Ureter (tissue), 1 donor: ENCODE data around the gene VTI1A. TPM values are rescaled to one million over a fixed set of nuclear protein-coding genes. Genes with fewer than 3 reads are reported as not detected.

Source experiments
- DNase-seq: peaks from one replicate; pipeline ENCODE4 v3.0.0-alpha.2; 2020; ENCODE audit warnings: low spot score
- total RNA-seq: library from RNA; stranded (reverse); gene quantifications from one replicate; pipeline ENCODE4 v1.2.4, GENCODE V29; 2023
- donor health status: DM: yes; HTN: yes; CAD: no.

VTI1A gene
- total RNA-seq, 1 donor from 2014 or later: 50.4 TPM

DNA sequence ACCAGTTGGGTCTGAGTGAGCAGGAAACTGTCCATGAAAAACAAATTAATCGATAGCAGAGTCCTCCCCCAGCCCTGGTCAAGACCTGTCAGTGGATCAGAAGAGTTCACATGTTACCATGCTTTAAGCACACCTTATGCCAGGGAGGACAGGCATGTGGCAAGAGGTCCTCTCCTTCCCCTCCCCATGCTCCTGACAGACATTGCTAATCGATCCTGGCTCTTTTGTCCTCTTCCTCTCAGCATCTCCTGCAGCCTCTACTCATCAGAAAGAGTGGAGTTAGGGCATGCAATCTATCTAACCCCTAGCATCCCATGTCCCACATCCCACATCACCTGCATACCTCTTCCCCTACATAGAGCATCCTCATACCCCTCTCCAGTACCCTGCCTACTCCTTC, 385.9 kb downstream of the VTI1A start:
- no peak for DNase-seq

DNA sequence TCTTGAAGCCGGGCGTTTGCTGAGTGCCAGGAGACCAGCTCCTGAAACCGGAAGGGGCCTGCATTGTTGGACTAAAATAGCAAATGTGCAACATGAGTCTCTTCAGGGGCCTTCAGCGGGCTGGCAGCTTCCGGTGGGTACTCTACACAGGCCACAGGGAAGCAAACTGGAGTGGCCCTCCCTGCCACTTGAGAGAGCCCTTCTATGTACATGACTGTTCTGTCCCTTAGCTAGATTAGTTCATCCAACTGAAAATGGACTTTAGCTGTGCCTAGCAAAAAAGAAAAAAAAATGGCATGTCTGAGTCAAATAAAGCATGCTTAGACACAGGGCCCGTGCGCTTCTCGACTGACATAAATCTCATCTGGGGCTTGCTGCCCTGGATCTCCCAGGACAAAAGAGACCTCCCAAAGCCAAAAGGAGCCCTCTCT, 387.8 kb downstream of the VTI1A start:
- DNase-seq: no peak

DNA sequence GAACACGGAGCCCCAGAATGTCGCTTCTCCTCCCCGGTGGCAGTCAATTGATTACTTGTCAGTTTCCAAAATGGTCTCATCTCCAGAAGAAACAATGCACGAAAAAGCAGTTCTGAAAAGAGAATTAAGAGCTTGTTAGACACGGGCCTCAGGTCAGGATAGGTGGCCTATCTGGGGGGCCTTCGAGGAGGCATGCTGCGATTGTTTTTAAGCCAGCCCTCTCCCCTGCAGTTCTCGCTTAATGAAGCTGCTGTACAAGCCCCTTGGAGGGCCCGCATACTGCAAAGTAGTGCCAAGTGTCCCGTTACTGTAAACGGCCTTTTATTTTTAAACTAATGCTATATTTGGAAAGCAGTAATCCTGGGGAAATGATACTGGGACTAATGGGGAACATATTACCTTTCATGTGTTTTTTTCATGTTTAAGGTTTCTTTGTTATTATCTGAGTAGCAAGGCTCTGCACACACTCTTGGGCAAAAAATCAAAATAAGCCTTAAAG, 388.3 kb downstream of the VTI1A start:
- DNase-seq: no peak

DNA sequence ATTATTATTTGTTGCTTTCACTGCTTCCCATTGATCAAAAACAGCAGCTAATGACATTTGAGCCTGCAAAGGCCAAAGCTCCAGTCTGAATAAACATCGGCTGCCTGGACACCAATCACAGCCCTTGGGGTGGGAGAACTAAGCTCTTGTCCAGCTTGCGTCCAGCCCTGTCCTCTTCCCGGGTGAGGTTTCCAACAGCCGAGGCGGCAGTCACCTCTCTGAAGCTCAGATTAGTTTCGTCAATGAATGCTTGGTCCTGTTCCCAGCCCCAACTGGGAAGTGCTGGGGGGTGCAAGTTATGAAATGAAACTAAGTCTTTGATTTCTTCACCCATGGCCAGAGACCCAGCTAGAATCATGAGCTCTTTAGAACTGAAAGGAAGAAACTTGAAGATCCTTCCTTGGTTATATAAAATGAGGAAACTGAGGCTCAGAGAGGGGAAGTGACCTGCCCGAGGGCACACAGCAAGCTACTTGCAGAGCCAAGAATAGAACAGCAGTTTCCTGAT, 389.0 kb downstream of the VTI1A start:
- peak; percentile 50 for DNase-seq

DNA sequence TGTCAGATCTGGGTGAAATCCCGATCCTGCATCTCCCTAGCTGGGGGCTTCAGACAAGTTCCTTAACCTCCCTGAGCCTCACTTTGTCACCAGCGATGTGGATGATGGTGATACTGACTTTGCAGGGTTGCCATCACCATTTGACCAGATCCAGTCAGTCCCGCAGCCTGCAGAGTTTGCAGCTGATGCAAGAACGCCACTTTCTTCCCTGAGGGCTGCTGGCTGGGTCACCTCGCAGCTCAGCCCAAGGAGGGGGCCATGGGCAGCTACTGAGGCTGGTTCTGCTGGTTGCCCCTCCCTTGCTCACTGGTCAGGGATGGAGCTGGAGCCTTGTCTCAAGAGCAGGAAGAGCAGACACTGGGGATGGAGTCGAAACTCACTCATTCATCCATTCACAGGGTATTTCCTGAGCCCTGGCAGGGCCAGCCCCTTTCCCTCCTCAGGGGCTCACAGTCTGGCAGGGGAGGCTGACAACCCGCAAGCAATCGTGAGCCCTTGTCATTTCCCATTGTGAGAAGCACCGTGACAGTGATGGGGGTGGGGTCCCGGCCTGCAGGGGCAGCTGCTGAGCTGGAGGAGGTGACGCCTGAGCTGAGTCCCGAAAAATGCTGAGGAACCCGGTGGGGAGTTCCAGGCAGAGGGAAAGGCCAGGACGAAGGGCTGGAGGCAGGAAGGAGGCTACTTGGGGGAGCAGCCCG, 391.9 kb downstream of the VTI1A start:
- DNase-seq: no peak

DNA sequence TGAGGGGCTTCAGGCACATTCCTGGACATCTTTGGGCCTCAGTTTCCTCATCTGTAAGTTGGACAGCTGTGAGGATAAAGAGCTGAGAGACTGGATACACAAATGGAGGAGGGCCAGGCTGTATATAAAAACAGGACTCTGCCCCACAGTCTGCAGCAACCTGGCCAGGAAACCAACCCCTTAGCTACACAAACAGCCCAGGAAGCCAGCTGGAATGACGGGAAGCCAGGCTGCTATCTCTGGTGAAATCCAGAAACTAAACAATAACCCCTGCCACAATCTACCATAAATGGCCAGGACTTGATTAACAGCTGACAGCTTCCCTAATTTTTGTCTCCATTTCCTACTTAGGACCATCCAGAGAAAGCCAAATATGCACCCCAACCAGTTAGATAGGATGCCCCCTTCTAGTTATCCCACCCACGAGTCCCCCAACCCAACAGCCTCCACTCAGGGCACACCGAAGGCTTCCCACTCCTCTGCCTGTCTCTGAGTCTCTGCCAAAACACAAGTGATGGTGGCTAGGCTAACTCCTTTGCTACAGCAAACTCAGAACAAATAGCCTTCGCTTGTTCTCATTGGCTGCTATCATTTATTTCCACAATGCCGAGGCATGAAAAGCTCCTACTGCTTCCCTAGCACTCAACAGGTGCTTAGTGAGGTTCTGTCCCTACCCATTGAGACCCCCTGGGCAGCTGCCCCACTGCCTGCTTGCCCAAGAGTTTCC, 393.1 kb downstream of the VTI1A start:
- DNase-seq: no peak

DNA sequence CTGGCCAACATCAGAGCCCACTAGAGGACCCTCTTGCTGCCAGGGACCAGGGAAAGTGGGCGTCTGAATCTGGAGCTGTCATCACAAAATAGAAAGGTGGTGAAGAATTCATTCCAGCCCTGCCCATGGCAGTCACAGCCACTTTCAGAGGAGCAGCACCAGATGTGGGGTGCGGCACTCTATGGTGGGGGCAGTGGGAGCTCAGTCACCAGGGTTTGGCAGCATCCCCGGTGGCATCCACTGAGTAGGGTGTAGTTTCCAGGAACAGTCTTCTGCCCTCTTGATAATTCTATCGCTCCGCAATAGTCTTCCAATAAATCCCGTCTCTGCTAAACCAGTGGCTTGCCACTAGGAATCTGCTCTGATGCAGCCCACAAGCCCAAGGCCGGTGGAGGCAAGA, 394.5 kb downstream of the VTI1A start:
- no peak for DNase-seq

DNA sequence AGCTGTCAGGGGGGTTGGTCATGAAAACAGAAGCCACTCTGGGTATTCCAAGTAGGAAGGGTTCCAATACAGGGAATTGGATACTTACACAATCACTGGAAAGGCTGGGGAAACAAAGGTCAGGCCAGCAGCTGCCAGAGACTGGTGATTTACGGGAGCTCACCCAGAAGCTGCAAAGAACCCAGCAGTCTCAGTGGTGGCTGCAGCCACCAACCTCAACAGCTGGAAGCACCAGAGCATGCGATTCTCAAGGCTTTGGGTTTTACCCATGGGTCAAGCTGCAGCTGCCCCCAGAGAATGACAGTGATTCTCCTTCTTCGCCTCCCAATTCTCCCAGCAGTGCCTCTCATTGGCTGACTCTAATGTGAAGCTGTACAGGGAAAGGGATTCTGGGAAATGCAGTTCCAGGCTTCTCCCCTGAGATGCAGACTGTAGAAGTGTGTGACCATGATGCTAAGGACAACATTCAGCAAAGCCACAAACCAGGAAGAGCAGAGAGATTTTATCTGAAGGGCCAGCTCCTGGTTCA, 395.9 kb downstream of the VTI1A start:
- DNase-seq: no peak

DNA sequence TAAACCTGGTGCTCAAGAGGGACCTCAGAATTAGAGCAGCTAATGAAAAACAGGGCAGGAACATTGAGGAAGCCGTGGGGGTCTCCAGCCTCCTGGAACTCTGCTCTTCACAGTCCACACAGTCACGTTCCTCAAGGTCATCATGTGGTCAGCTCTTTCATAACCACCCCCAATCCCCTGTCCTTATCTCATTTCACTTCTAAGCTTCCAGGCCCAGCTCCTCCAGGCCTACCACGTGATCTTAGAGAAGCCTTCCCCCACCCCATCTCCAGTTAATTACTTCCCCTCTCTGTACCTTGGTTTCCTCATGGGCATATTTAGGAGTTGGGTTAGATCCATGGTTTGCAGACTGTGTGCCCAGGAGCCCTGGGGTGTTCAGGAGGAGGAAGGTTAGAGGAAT, 396.6 kb downstream of the VTI1A start:
- DNase-seq: no peak

DNA sequence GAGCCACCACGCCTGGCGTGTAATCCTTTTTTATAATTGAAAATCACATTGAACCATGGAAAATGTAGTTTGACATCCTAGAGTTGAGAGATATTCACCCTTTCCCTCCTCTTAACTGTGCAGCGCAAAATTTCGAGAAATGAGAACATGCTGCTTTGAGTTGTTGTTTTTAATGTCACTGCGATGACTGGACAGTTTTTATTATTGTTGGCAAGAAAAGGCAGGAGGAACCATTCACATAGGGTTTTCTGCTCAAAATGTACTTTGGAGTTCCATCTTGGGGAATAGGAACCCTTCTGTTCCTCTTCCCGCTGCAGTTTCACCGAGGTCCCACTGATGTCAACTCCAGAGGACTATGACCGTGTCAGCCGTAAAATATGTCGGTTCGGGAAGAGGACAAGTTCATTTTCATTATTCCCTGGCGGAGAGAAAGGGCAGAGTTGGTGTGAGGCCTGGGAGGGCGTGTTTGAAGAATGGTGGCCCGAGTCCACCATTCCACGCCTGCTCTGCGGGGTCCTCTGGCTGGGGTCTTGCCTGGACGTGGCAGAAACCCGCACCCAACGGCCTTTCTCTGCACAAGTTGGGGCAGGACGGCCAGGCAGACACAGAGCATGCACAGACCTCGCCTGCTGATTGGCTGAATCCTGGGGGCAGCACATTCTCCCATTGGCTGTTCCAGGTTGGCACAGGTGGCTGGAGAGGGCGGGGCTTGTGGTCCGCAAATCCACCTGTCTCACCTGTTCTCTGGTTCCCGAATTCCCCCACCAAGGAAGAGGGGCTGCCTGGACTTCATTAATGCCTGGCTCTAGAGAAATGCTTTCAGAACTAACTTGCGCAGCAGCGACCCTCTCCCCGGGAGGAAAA, 397.9 kb downstream of the VTI1A start:
- no peak for DNase-seq

DNA sequence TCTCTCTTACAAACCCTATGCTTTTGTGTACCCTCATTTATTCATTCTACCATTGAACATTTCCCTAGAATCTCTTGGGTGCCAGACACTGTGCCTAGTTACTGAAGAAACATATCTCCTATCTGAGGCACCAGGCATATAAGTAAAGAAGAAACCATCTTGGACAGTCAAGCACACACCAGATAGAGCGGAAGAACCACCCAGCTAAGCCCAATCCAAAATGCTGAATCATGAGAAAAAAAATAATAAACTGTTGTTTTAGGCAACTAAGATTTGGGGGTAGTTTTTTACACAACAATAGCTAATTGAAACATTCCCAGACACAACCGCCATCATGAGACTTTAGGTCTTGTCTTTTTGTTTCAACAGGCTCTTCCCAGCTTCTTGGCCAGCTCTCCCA, 400.8 kb downstream of the VTI1A start:
- no peak for DNase-seq

DNA sequence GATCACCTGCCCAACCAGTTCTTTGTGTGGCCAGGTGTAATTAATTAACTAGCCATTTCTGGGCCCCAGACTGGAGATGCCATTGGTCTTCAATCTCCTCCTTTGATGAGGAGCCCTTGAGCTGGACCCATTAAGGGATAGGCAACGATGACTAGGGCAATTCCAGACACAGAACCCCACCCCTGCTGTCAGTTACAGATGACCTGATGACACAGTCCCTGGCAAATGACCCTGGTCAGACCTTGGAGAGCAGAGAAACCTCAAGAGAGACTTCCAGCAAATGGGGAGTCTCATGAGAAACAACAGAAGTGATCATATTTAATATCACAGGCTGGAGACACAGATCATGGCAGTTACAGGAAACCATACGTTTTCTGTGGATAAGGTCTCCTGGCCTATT, 401.2 kb downstream of the VTI1A start:
- DNase-seq: no peak

DNA sequence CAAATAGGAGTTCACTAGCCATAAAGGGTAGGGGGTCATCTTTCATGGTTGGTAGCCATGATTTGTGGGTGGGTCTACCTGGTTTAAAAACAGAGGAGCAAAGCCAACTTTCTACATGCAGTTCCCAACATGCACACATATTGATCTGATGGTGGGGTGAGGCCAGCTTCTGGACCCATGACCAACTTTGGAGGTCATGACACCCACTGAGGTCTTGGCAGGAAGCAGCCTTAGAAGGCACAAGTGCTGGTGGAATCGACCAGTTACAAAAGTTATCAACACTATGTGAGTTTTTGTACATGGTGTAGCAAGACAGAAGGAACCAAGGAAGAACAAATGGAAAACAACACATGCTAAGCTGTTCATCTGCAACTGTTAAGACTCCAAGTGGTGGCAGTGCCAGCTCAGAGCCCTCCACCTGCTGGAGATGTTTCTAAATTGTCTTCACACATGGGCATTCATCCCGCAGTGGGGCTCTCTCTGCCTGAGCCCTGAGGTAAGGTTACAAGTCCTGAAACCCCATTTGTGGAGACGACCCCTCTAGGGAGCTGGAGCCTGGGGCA, 401.9 kb downstream of the VTI1A start:
- no peak for DNase-seq

DNA sequence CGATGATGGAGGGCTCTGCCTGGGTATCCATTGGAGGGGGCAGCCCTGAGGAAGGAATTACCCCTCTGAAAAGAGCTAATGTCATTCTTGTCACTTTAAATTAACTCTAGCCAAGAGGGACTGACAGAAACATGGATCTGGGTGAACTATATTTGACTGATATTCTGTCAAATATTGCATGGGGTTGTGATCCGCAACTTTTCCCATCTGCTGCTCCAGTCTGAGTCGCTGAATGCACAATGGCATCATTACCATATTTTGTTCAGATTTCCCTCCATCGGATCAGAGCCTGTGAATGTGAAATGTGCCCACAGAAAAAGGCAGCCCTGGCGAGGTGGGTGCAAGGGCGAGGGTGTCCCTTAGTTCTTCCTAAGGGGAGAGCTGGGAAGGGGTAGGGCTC, 402.5 kb downstream of the VTI1A start:
- no peak for DNase-seq

DNA sequence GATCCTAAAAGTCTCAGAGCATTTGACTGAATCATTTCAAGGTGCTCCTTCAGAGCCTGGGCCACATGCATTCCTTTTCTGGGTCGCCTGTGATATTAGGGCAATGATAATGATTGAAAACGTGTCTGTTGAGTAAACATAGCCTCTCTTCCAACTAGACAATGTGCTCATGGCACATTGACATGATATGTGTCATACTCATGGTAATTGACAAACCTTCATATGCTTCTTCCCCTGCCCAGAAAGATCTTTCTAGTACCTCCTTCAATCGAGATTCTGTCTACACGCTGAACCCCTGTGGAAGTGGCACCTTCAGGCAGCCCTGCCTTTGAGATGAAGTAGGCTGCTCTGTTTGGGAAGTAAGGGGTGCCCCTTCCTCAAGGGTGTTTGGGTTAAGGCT, 404.2 kb downstream of the VTI1A start:
- no peak for DNase-seq

DNA sequence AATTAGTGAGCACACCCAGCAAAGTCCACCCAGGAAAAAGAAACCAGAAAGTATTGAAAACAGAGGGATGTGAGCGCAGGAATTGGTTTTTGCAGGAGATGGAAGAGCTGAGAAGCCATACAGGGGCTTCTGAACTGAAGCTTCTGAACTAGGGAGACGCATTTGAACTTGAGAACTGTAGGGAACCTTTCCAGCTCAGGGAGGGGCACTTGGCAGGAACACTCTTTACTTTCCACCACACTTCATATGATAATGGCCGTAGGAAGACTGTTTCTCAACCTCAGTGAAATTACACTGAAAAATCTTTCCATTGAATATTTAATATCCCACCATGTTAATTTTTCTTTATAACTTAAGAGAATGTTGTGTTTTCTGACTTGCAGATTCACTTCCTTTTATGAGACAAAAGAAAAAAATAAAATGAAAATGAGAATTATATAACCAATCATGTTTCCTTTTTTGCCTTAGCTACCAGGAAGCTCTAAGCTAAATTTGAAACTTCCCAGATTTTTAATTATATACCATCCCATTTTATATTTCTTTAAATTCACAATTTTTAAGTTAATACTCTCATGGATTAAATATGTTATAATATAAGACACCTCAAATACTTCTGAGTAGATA, 404.7 kb downstream of the VTI1A start:
- no peak for DNase-seq

DNA sequence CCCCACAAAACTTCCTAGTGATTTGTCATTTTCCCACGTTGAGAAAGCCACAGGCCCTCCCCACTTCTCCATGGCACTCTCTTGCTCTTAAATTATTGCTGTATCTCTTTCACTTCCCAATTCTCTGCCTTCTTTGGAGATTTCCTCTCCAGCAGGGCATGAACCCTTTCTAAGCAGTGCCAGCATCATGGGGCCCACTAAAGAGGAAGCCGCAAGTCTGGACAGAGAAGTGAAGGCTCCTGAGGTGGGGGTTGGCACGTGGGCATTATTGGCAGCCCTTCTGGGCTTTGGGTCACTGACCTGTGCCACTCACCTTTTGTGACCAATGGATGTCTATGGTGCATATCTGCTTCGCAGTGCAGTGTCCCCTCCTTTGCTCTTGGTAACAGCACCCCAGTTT, 405.3 kb downstream of the VTI1A start:
- no peak for DNase-seq

DNA sequence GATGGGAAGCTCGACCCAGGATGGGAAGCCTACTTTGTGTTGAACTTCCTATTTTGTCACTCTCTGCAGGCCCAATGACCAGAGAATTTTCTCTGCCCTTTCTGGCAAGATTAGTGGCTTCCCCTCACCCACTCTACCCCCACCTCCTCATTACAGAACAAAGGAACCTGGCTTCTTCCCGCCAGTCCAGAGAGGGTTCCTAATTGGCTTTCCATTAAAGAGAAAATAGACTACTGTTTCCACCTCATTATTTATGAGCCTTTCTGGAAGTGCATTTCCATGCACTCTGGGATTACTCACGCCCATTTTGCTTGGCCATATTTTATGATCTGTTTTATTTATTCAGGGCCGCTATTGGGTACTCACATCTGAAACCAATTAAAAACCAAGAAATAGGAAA, 408.1 kb downstream of the VTI1A start:
- no peak for DNase-seq

DNA sequence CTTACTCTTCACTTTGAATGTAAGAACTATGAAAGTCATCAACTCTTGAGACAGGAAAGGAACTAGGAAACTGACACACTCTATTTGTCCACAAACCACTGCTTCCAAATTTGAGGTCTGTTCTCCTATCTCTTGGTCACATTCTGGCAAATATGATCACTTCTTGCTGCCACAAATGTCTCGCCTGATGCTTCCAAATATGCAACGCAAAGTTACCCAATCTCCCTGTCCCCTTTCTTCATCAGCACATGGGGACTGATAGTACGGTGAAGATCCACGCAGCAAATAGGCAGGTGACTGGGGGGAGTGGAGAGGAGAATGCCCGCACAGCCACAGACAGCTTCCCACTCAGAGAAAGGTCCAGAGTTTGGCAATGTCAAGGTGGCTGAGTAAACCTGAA, 410.5 kb downstream of the VTI1A start:
- DNase-seq: no peak

DNA sequence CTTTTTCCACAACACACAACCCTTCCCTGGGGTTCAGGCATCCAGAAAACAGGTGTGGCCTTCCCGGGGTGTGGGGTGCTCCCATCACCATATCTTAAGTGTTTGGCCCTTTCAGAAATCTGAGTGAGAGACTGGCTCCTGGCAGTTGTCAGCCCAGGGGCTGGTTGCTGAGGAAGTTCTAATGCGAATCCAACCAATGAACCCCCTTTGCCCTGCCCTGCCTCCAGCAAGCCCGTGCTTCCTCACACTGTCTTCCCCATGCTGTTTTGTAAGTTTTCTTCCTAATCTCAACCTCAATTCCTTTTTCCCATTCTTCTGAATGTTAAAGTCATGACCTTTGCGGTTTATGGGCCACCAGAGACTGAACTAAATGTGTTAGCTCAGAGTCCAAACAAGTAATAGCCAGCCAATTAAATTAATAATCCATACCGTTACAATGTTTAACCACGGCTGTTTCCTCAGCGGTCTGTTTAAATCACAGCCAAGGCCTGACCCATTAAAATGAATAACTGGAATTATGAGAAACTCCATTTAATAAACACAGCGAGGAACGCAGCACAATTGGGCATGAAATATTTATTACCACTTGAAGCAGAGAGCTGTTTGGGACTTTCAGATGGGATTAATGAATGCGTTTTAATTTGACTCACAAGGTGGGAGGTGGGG, 412.1 kb downstream of the VTI1A start:
- DNase-seq: no peak

DNA sequence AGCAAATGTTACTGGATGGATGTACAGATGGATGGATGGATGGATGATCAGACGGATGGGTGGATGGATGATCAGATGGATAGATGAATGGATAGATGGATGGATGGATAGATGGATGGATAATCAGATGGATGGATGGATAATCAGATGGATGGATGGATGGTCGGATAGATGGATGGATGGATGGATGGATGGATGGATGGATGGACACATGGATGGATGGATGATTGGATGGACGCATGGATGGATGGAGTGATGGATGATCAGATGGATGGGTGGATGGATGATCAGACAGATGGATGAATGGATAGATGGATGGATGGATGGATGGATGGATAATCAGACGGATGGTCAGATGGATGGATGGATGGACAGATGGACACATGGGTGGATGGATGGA, 412.8 kb downstream of the VTI1A start:
- DNase-seq: no peak
